ENCODE data around the gene MDGA2.

DNA sequence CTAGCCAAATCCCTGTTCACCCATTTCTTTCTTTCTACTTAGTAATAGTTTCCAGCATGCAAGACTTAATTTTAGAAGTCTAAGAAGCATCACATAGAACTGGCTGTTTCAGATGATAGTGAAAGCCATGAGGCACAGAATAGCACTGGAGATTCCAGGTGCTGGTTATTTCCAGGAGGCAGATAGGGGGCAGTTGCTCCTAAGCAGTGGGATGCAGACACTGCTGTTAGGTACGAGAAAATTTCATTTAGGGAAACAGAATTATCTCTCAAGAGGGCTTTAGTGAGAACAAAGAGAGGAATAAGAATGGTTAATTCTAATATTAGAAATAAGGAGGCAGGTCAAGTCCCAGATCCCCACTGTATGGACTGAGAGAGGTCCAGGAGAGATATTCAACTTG, 3.6 kb upstream of the MDGA2 start:
- TF ChIP-seq, protein P1, sequence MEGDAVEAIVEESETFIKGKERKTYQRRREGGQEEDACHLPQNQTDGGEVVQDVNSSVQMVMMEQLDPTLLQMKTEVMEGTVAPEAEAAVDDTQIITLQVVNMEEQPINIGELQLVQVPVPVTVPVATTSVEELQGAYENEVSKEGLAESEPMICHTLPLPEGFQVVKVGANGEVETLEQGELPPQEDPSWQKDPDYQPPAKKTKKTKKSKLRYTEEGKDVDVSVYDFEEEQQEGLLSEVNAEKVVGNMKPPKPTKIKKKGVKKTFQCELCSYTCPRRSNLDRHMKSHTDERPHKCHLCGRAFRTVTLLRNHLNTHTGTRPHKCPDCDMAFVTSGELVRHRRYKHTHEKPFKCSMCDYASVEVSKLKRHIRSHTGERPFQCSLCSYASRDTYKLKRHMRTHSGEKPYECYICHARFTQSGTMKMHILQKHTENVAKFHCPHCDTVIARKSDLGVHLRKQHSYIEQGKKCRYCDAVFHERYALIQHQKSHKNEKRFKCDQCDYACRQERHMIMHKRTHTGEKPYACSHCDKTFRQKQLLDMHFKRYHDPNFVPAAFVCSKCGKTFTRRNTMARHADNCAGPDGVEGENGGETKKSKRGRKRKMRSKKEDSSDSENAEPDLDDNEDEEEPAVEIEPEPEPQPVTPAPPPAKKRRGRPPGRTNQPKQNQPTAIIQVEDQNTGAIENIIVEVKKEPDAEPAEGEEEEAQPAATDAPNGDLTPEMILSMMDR (IDR thresholded peaks at IDR 0.05): no peak
- TF ChIP-seq POLR2A (IDR thresholded peaks at IDR 0.05): no peak
- no peak for TF ChIP-seq EP300 (IDR thresholded peaks at IDR 0.05)

Data from upper lobe of left lung (tissue), 4 donors.